ENCODE results near the gene ZFAND3.

ZFAND3 gene

DNA sequence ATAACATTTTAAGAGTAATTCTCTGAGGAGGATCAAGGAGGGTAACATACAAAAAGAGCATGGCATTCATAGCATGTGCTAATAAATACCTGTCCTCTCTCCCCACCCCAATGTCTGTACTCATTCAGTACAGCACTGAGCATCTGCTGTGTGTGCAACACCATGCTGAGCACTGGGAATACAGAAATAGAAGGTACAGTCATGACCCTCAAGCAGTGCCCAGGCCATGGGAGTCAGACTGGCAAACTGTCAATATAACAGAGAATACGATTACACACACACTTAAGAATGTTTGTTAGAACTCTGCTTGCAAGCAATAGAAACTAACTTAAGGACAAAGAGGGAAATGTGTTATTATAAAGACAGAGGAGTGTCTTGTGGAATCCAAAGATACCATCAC, 24.7 kb upstream of the ZFAND3 start:
- Histone ChIP-seq H3K27me3 (replicated peaks; ENCODE audit: control insufficient read depth, insufficient read depth, low read length, poor library complexity, severe bottlenecking) (no peaks in the 10 kb centered on the region), H3K36me3 (ENCODE audit: control insufficient read depth, insufficient read depth, low read length) (no peaks in the 10 kb centered on the region), H3K4me1 (ENCODE audit: control insufficient read depth, insufficient read depth, low read length, poor library complexity, severe bottlenecking) (no peaks in the 10 kb centered on the region), H3K4me3 (ENCODE audit: insufficient read depth, low read depth, low read length, poor library complexity, severe bottlenecking) (no peak overlapping the region), H3K9me3 (ENCODE audit: control insufficient read depth, low read length) (no peaks in the 10 kb centered on the region), H3K27ac (ENCODE audit: insufficient read depth, low read length, poor library complexity, severe bottlenecking) (no peak overlapping the region)
- no peak for DNase-seq

DNA sequence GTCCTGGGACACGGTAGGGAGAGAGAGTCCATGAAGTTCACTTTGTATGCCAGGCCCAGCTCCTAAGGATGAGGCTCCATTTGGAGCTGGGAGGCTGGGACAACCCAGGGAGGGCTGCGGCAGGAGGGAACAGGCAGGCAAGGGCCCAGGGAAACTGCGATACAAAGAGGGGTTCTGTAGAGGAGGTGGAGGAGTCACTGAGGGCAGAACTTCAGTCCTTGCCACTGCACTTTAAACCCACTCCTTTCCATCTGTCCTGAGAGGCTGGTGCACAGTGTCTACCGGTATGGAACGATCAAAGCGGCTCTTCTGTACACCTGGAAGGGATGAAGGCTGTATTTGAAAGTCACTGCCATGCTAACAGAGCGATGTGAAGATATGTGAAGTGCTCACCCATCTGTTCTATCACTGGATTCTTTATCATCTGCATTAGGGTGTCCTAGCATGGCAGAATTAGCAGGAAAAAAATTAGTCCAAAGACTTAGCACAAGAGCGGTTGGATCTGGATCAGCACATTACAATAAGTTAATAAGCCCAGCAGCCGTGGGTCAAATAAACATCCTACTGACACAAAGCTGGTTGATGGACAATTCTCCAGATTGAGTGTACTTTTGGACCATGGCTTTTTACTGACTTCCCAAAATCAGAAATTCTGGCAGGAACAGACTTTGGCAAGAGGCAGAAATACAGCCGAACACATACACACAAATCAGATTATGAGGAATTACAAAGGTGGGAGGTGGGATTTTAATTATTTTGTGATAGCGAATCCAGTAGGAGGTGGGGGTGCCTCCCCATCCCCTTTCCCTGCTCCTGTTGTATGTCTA, 20.9 kb upstream of the ZFAND3 start:
- no peak for DNase-seq
- Histone ChIP-seq H3K4me1 (ENCODE audit: control insufficient read depth, insufficient read depth, low read length, poor library complexity, severe bottlenecking) (no peaks in the 10 kb centered on the region), H3K4me3 (ENCODE audit: insufficient read depth, low read depth, low read length, poor library complexity, severe bottlenecking) (no peak overlapping the region), H3K36me3 (ENCODE audit: control insufficient read depth, insufficient read depth, low read length) (no peaks in the 10 kb centered on the region), H3K9me3 (ENCODE audit: control insufficient read depth, low read length) (no peaks in the 10 kb centered on the region), H3K27me3 (replicated peaks; ENCODE audit: control insufficient read depth, insufficient read depth, low read length, poor library complexity, severe bottlenecking) (no peaks in the 10 kb centered on the region), H3K27ac (ENCODE audit: insufficient read depth, low read length, poor library complexity, severe bottlenecking) (no peak overlapping the region)

DNA sequence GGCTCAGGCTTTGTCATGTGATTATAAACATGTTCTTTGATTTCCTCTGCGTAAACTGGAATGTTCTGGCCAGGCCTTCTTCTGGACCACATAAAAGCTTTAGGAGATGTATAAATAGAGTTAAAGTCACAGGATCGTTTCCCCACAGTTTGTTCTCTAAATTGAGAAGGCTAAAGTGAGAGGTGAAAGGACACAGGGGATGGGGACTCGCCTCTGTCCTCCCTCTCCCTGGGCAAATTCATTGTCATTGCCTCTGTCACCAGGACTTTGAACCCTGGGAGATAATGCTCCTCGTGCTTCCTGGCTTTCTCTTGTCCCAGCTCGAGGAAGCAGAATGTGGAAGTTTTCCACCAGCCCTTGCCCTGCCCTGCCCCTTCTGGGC, 20.3 kb upstream of the ZFAND3 start:
- Histone ChIP-seq H3K27me3 (replicated peaks; ENCODE audit: control insufficient read depth, insufficient read depth, low read length, poor library complexity, severe bottlenecking) (no peaks in the 10 kb centered on the region), H3K36me3 (ENCODE audit: control insufficient read depth, insufficient read depth, low read length) (no peaks in the 10 kb centered on the region)
- DNase-seq = no peak

DNA sequence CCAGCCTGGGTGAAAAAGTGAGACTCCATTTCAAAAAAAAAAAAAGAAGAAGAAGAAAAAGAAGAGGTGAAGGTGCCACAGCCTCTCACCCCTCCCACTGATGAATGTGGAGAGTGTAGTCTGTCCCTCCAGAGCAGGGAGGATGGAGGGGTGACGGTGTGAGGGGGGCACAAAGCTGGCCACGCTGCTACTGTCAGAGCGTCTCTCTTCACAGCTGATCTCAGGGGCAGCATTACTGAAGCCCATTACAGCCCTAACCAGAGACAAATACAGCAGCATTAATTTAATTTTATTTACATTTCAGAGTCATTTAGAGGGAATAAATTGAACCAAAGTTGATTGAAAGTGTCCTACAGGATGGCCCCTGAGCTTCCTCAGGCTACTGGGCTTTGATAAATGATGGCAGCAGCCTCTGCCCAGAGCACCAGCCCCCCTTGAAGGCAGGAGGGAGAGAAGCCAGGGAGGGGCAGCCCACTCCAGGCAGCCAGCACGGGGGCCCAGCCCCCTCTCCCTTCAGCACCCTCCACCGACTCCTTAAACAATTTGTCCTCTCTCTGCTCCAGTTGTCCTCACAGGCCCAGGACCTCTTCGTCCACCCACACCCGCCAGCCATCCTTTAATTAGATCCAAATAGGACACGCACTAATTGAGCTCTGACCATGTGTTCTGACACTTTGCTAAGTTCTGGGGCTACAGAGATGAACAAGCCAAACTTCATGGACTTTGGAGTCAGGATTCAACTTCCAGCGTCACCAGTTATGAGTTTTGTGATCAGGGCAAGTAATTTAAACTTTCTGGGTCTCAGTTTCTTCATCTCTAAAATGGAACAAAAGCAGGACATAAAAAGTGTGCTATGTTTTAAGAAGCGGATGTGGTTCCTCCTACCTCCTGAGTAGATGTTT, 18.6 kb upstream of the ZFAND3 start:
- no peaks in the 10 kb centered on the region for H3K27me3 ChIP-seq (replicated peaks; ENCODE audit: control insufficient read depth, insufficient read depth, low read length, poor library complexity, severe bottlenecking)
- no peaks in the 10 kb centered on the region for H3K4me1 ChIP-seq (ENCODE audit: control insufficient read depth, insufficient read depth, low read length, poor library complexity, severe bottlenecking)
- no peak for DNase-seq
- no peak overlapping the region for H3K4me3 ChIP-seq (ENCODE audit: insufficient read depth, low read depth, low read length, poor library complexity, severe bottlenecking)
- no peak overlapping the region for H3K27ac ChIP-seq (ENCODE audit: insufficient read depth, low read length, poor library complexity, severe bottlenecking)
- no peaks in the 10 kb centered on the region for H3K36me3 ChIP-seq (ENCODE audit: control insufficient read depth, insufficient read depth, low read length)
- H3K9me3 ChIP-seq (ENCODE audit: control insufficient read depth, low read length) = no peaks in the 10 kb centered on the region

More for the DNA sequence above, 20.3 kb upstream of the ZFAND3 start:
- no peak overlapping the region for H3K27ac ChIP-seq (ENCODE audit: insufficient read depth, low read length, poor library complexity, severe bottlenecking)
- no peaks in the 10 kb centered on the region for H3K9me3 ChIP-seq (ENCODE audit: control insufficient read depth, low read length)
- no peak overlapping the region for H3K4me3 ChIP-seq (ENCODE audit: insufficient read depth, low read depth, low read length, poor library complexity, severe bottlenecking)
- H3K4me1 ChIP-seq (ENCODE audit: control insufficient read depth, insufficient read depth, low read length, poor library complexity, severe bottlenecking) = no peaks in the 10 kb centered on the region

DNA sequence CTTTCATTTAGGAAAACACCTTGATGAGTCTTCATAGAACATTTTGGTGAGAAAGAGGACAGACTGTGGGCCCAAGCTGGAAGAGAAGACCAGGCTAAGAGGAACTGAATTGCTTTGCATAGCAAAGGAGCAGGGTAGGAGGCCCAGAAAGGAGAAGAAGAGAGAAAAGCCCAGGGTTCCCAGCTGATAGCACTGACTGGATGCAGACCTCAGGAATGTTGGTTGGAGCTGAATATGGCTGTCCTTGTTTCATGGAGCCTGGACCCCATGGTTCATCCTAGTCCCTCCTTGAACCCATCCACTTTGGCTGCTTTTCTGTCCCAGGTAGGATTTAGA, 18.0 kb upstream of the ZFAND3 start:
- no peak overlapping the region for H3K4me3 ChIP-seq (ENCODE audit: insufficient read depth, low read depth, low read length, poor library complexity, severe bottlenecking)
- H3K4me1 ChIP-seq (ENCODE audit: control insufficient read depth, insufficient read depth, low read length, poor library complexity, severe bottlenecking) = no peaks in the 10 kb centered on the region
- H3K27me3 ChIP-seq (replicated peaks; ENCODE audit: control insufficient read depth, insufficient read depth, low read length, poor library complexity, severe bottlenecking) = no peaks in the 10 kb centered on the region
- no peaks in the 10 kb centered on the region for H3K36me3 ChIP-seq (ENCODE audit: control insufficient read depth, insufficient read depth, low read length)
- no peak for DNase-seq
- no peak overlapping the region for H3K27ac ChIP-seq (ENCODE audit: insufficient read depth, low read length, poor library complexity, severe bottlenecking)
- H3K9me3 ChIP-seq (ENCODE audit: control insufficient read depth, low read length) = no peaks in the 10 kb centered on the region

DNA sequence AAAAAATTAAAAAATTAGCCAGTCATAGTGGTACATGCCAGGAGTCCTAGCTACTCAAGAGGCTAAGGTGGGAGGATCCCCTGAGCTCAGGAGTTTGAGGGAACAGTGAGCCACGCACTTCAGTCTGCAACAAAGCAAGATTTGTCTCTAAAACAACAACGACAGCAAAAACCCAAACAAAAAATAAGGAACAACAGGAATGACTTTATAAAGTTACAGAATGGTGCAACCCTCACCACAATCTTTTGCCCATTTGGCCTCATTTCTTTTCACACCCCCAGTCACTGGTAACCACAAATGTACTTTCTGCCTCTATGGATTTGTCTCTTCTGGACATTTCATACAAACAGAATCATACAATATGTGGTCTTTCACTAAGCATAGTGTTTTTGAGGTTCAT, 16.7 kb upstream of the ZFAND3 start:
- Histone ChIP-seq H3K27ac (ENCODE audit: insufficient read depth, low read length, poor library complexity, severe bottlenecking) (no peak overlapping the region), H3K9me3 (ENCODE audit: control insufficient read depth, low read length) (no peaks in the 10 kb centered on the region), H3K4me3 (ENCODE audit: insufficient read depth, low read depth, low read length, poor library complexity, severe bottlenecking) (no peak overlapping the region)

DNA sequence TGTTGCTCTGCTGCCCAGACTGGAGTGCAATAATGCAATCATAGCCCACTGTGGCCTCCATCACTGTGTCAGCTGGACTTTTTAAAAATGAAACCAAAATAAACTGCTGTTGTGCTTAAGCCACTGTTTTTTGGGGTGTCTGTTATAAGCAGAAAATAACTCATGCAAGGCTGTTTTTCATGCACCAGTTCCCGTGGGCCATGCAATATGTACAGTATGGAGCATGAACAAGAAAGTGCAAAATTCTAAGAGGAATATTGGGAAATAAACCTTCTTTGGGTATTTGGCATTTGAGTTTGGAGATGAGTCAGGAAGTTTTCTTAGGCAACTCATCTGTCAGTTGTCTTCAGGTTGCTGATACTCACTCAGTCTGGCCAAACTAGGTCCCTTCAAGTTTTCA, 14.9 kb upstream of the ZFAND3 start:
- Histone ChIP-seq H3K4me1 (ENCODE audit: control insufficient read depth, insufficient read depth, low read length, poor library complexity, severe bottlenecking) (no peaks in the 10 kb centered on the region), H3K4me3 (ENCODE audit: insufficient read depth, low read depth, low read length, poor library complexity, severe bottlenecking) (no peak overlapping the region), H3K36me3 (ENCODE audit: control insufficient read depth, insufficient read depth, low read length) (no peaks in the 10 kb centered on the region), H3K27me3 (replicated peaks; ENCODE audit: control insufficient read depth, insufficient read depth, low read length, poor library complexity, severe bottlenecking) (no peaks in the 10 kb centered on the region), H3K9me3 (ENCODE audit: control insufficient read depth, low read length) (no peaks in the 10 kb centered on the region), H3K27ac (ENCODE audit: insufficient read depth, low read length, poor library complexity, severe bottlenecking) (no peak overlapping the region)
- no peak for DNase-seq

More for the DNA sequence above, 16.7 kb upstream of the ZFAND3 start:
- no peaks in the 10 kb centered on the region for H3K4me1 ChIP-seq (ENCODE audit: control insufficient read depth, insufficient read depth, low read length, poor library complexity, severe bottlenecking)
- no peak for DNase-seq
- H3K36me3 ChIP-seq (ENCODE audit: control insufficient read depth, insufficient read depth, low read length) = no peaks in the 10 kb centered on the region
- H3K27me3 ChIP-seq (replicated peaks; ENCODE audit: control insufficient read depth, insufficient read depth, low read length, poor library complexity, severe bottlenecking) = no peaks in the 10 kb centered on the region

DNA sequence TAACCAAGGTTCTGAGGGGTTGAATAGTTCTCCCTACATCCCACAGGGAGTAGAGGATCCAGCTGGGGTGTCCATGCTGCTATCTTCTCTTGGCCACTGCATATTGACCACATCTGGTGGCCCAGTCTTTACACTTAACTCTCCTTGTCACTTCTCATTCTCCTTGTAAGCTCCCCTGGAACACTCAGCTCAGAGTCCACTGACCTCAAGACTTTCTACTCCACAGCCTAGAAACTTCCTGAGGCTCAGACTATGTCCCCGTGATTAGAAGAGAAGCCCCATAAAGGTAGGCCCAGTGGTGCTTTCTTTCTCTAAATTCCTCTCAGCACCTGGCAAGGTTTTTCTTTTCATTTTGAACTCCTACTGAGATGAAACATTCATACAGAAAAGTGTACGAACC, 13.3 kb upstream of the ZFAND3 start:
- no peaks in the 10 kb centered on the region for H3K4me1 ChIP-seq (ENCODE audit: control insufficient read depth, insufficient read depth, low read length, poor library complexity, severe bottlenecking)
- H3K4me3 ChIP-seq (ENCODE audit: insufficient read depth, low read depth, low read length, poor library complexity, severe bottlenecking) = no peak overlapping the region
- no peak overlapping the region for H3K27ac ChIP-seq (ENCODE audit: insufficient read depth, low read length, poor library complexity, severe bottlenecking)
- H3K36me3 ChIP-seq (ENCODE audit: control insufficient read depth, insufficient read depth, low read length) = no peaks in the 10 kb centered on the region
- H3K27me3 ChIP-seq (replicated peaks; ENCODE audit: control insufficient read depth, insufficient read depth, low read length, poor library complexity, severe bottlenecking) = no peaks in the 10 kb centered on the region
- H3K9me3 ChIP-seq (ENCODE audit: control insufficient read depth, low read length) = no peaks in the 10 kb centered on the region
- no peak for DNase-seq

DNA sequence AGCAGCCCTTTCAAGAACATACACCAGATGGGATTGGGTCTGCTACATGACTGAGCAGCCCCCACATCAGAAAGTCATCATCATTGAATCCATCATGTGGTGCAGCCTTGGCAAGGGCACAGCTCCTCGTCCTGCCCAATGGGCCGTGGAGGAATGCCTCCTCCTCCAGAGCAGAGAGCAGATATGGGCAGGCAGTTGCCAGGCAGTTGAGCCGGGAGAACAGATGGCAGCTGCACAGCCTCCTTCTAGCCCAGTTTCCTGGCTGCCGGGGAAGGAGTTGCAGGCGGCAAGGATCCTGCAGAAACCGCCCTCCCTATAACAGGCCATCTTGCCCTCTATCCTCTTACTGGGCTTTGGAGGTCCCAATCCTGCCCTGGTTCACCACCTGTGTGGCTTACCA, 11.9 kb upstream of the ZFAND3 start:
- Histone ChIP-seq H3K4me3 (ENCODE audit: insufficient read depth, low read depth, low read length, poor library complexity, severe bottlenecking) (no peak overlapping the region), H3K9me3 (ENCODE audit: control insufficient read depth, low read length) (no peaks in the 10 kb centered on the region), H3K4me1 (ENCODE audit: control insufficient read depth, insufficient read depth, low read length, poor library complexity, severe bottlenecking) (no peaks in the 10 kb centered on the region), H3K36me3 (ENCODE audit: control insufficient read depth, insufficient read depth, low read length) (no peaks in the 10 kb centered on the region), H3K27me3 (replicated peaks; ENCODE audit: control insufficient read depth, insufficient read depth, low read length, poor library complexity, severe bottlenecking) (no peaks in the 10 kb centered on the region), H3K27ac (ENCODE audit: insufficient read depth, low read length, poor library complexity, severe bottlenecking) (no peak overlapping the region)
- no peak for DNase-seq

DNA sequence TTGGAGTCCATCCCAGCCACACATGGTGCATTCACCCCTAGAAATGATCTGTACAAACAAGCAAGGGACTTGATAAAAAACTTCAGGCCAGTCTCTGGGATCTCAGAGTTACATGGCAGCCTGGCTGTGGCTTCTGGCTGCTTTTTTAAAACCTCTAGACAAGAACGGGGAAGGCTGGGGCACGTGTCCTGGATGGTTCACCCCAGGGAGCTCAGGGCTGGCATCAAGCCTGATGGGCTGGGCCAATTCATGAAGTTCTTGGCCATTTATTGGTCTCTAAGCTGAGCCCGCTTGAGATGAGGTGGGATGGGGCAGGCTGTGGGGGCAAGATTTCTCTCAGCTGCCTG, 10.4 kb upstream of the ZFAND3 start:
- Histone ChIP-seq H3K9me3 (ENCODE audit: control insufficient read depth, low read length) (no peaks in the 10 kb centered on the region), H3K36me3 (ENCODE audit: control insufficient read depth, insufficient read depth, low read length) (no peaks in the 10 kb centered on the region), H3K4me3 (ENCODE audit: insufficient read depth, low read depth, low read length, poor library complexity, severe bottlenecking) (no peak overlapping the region), H3K27ac (ENCODE audit: insufficient read depth, low read length, poor library complexity, severe bottlenecking) (no peak overlapping the region), H3K4me1 (ENCODE audit: control insufficient read depth, insufficient read depth, low read length, poor library complexity, severe bottlenecking) (no peaks in the 10 kb centered on the region), H3K27me3 (replicated peaks; ENCODE audit: control insufficient read depth, insufficient read depth, low read length, poor library complexity, severe bottlenecking) (no peaks in the 10 kb centered on the region)
- DNase-seq = no peak

Data from effector memory CD4-positive, alpha-beta T cell (primary cell).